GM12872 (cell line): Measurements from ENCODE around the gene C5orf63.

Source experiments
- TF ChIP-seq, protein P1 (sequence below): IDR thresholded peaks from 3 replicates; pipeline ENCODE4 v1.5.1; 2011; ENCODE audit warnings: low read depth, mild to moderate bottlenecking, low read length, moderate library complexity; ENCODE audit not compliant: insufficient read depth

Gene C5orf63

DNA sequence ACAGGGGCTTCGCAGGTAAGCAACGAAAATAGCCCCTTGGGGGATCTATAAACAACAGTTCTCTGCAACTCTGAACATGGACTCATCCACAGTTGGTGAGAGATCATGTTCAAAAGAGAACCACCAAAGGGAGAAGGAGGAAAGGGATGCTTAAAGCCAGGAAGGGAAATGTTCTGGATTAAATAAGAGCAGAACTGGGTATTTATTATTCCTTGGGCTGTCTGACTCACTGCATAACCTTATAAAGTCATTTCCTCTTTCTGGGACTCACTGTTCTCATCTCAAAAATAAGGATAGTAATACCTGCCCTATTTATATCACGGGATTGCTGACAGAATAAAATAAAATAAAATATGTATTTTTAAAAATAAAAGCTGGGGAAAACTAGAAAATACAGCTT lies 31.7 kb downstream of the C5orf63 start:
- TF ChIP-seq, protein P1, sequence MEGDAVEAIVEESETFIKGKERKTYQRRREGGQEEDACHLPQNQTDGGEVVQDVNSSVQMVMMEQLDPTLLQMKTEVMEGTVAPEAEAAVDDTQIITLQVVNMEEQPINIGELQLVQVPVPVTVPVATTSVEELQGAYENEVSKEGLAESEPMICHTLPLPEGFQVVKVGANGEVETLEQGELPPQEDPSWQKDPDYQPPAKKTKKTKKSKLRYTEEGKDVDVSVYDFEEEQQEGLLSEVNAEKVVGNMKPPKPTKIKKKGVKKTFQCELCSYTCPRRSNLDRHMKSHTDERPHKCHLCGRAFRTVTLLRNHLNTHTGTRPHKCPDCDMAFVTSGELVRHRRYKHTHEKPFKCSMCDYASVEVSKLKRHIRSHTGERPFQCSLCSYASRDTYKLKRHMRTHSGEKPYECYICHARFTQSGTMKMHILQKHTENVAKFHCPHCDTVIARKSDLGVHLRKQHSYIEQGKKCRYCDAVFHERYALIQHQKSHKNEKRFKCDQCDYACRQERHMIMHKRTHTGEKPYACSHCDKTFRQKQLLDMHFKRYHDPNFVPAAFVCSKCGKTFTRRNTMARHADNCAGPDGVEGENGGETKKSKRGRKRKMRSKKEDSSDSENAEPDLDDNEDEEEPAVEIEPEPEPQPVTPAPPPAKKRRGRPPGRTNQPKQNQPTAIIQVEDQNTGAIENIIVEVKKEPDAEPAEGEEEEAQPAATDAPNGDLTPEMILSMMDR = no peak

DNA sequence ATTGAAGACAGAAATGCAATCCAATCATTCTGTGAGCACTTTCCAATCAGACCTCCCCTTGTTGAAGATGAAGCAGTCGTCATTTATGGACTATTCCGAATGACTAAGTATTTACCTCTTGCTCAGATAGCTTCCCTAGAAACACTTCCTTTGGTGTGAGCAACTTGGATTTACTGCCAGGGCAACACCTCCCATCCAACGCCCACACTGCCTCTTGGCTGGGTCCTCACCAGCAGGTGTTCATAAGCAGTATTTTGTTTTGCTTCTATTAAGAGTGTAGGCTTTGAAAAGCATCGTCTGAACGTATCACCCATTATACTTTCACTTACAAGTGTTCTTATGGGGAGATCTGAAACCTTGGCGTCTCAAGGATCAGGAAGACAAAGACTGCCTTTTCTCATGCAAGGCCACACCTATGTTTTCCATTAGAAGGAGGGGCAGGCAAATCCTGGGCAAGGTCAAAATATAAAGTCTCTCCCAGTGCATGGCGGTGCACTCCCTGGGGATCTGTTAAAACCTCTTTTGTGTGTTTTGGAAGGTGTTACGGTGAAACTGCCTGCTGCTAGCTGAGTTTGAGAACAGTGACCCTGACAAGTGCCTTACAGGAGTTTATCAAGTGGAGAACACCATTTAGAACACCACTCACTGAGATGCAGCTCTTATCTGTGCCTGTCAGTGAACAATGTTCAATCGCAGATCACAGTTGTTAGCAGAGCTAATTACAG lies 32.3 kb downstream of the C5orf63 start:
- TF ChIP-seq, protein P1 = no peak

- TF ChIP-seq, protein P1 = no peak
Observed at GRCh38 chr5:127038550-127038949, 34.8 kb downstream of the C5orf63 start.

DNA sequence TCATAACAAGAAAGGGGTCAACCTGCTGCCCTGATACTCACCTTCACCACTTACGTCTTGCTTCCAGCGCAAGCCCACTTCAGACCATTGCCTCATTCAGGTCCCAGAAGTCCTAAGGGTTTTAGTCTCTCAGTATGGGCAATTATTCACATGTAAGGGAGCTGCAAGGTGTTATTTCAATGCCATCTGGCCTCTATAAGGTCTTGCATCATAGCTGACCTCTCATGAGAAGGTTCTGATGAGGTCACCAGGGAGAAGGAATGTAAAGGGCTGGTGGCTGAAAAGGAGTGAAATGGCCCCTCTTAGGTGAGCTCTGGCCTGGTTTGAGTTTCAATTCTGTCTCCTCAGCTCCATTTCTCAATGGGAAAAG lies 41.5 kb downstream of the C5orf63 start:
- TF ChIP-seq, protein P1 = no peak

DNA sequence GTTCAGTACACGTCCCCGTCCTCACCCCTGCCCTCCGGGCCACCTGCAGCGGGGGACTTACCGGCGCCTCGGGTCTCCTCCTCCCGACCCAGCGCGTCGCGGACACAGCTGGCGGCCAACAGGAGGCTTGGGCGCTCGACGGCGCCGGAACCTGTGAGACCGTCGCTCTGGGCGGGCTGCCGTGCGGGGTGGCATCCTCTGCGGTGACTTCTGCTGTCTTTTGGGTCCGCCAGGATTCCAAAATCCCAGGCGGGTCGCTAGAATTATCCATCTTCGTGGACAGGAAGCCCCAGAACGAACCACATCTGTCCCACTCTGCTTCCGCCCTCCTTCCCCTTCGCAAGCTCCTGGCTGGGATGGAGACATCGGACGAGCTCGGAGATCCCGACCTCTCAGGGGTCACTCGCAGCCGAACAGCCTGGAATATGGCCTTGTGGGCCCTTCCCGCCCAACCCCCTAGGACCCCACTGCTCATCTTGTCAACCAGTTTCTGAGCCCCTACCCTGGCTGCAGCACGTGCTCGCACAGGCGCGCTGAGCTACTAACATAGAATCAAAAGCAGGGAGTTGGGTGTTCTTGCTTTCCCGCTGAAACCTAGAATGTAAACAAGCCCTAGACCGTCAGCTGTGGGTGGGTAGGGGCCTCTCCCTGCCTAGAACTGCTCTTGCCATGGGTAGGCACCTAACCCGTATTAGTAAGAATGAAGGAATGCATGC lies 42.0 kb downstream of the C5orf63 start:
- TF ChIP-seq, protein P1 = no peak; the same call in 2 of the 3 replicates

- TF ChIP-seq, protein P1 = peak; percentile 13; the same call in 2 of the 3 replicates
Observed at GRCh38 chr5:127030259-127031146, 42.8 kb downstream of the C5orf63 start, which contains the start of gene MARCHF3. Gene MARCHF3 (minus strand): TSS chr5:127030558. CDS start chr5:126918171, 112,387 bp downstream.
